GM18511 (cell line): Measurements from ENCODE around the gene GSDME.

ENCODE experiments used
- ATAC-seq: cut with Tn5 transposase; IDR thresholded peaks from one replicate; pipeline ENCODE4 v1.9.1; 2021; ENCODE audit warnings: mild to moderate bottlenecking, moderate library complexity; ENCODE audit not compliant: unreplicated experiment

GSDME gene

GRCh38 chr7:24773646-24774045, 16.4 kb upstream of the GSDME start:
- no peak for ATAC-seq

- no peak for ATAC-seq
Observed at GRCh38 chr7:24769851-24770250, 12.6 kb upstream of the GSDME start.

GRCh38 chr7:24769014-24769830, 12.0 kb upstream of the GSDME start:
- peak; percentile 51 for ATAC-seq

GRCh38 chr7:24767878-24768569, 10.8 kb upstream of the GSDME start:
- ATAC-seq, result no peak

GRCh38 chr7:24764972-24765744, 7.9 kb upstream of the GSDME start:
- no peak for ATAC-seq

- ATAC-seq, result no peak
Observed at GRCh38 chr7:24764011-24764410, 6.7 kb upstream of the GSDME start.

GRCh38 chr7:24763303-24763901, 6.1 kb upstream of the GSDME start:
- ATAC-seq, result no peak

GRCh38 chr7:24762771-24763170, 5.5 kb upstream of the GSDME start:
- no peak for ATAC-seq

- no peak for ATAC-seq
Observed at GRCh38 chr7:24760968-24761367, 3.7 kb upstream of the GSDME start.

GRCh38 chr7:24756545-24757352, 515 bp downstream of the GSDME start:
- peak; percentile 26 for ATAC-seq

GRCh38 chr7:24755541-24756407, 1.5 kb downstream of the GSDME start:
- ATAC-seq, result peak; percentile 65

- peak; percentile 1 for ATAC-seq
Observed at GRCh38 chr7:24754906-24755506, 2.3 kb downstream of the GSDME start.

GRCh38 chr7:24752073-24752800, 5.0 kb downstream of the GSDME start:
- no peak for ATAC-seq

- no peak for ATAC-seq
Observed at GRCh38 chr7:24751484-24751883, 5.8 kb downstream of the GSDME start.

- no peak for ATAC-seq
Observed at GRCh38 chr7:24750441-24751055, 6.7 kb downstream of the GSDME start.

- ATAC-seq, result no peak
Observed at GRCh38 chr7:24748521-24748920, 8.7 kb downstream of the GSDME start.

GRCh38 chr7:24745355-24745754, 11.9 kb downstream of the GSDME start:
- no peak for ATAC-seq

GRCh38 chr7:24743471-24743870, 13.8 kb downstream of the GSDME start:
- no peak for ATAC-seq
